Measurements from ENCODE around the gene CISD1. TPM values are rescaled to one million over a fixed set of nuclear protein-coding genes. Genes with fewer than 3 reads are reported as not detected.
"Not testable (repeated sequence)": the region's sequence is repeated elsewhere in the genome, so short reads cannot be mapped to it uniquely, and the experiment has no call there.

The CISD1 gene
- polyA plus RNA-seq: 10 to 100 TPM in 1 of 2 donors, 1 to 10 TPM in 1; 9.0 to 33.2 TPM

- no peaks in the 10 kb centered on the region for H3K9me3 ChIP-seq (ENCODE audit: control insufficient read depth in 2 of 2, insufficient read depth in 1 of 2, low read depth in 1 of 2, low read length in 1 of 2)
- H3K4me1 ChIP-seq (ENCODE audit: control insufficient read depth in 2 of 2, insufficient read depth in 2 of 2, low read length in 1 of 2): no peaks in the 10 kb centered on the region
- 0% methylated on average over 66 of the region's 66 CpGs for WGBS, 2 donors
- H3K36me3 ChIP-seq (ENCODE audit: control insufficient read depth in 2 of 2, insufficient read depth in 2 of 2, low read length in 1 of 2): no peaks in the 10 kb centered on the region
- peak within 1 kb of the TSS; percentile 71 to 94 for H3K4me3 ChIP-seq (ENCODE audit: low read depth in 1 of 2, low read length in 2 of 2)
- H3K27ac ChIP-seq (ENCODE audit: low read depth in 2 of 2, low read length in 1 of 2): peak within 1 kb of the TSS; percentile 98 to 99
- no peaks in the 10 kb centered on the region for H3K27me3 ChIP-seq (ENCODE audit: control insufficient read depth in 1 of 2, insufficient read depth in 2 of 2, low read length in 2 of 2)
Observed at GRCh38 chr10:58268946-58269781, at the start of gene CISD1. Gene CISD1 (plus strand): TSS chr10:58269162. CDS start chr10:58269274, 112 bp downstream.

- H3K27ac ChIP-seq (ENCODE audit: low read depth in 2 of 2, low read length in 1 of 2): no peak overlapping the region
- no peaks in the 10 kb centered on the region for H3K36me3 ChIP-seq (ENCODE audit: control insufficient read depth in 2 of 2, insufficient read depth in 2 of 2, low read length in 1 of 2)
- H3K27me3 ChIP-seq (ENCODE audit: control insufficient read depth in 1 of 2, insufficient read depth in 2 of 2, low read length in 2 of 2): no peaks in the 10 kb centered on the region
- no peaks in the 10 kb centered on the region for H3K4me1 ChIP-seq (ENCODE audit: control insufficient read depth in 2 of 2, insufficient read depth in 2 of 2, low read length in 1 of 2)
- H3K9me3 ChIP-seq (ENCODE audit: control insufficient read depth in 2 of 2, insufficient read depth in 1 of 2, low read depth in 1 of 2, low read length in 1 of 2): no peaks in the 10 kb centered on the region
- no peak overlapping the region for H3K4me3 ChIP-seq (ENCODE audit: low read depth in 1 of 2, low read length in 2 of 2)
Observed at GRCh38 chr10:58219875-58220274, 49.1 kb upstream of the CISD1 start.

- H3K4me3 ChIP-seq (ENCODE audit: low read depth in 1 of 2, low read length in 2 of 2): no peak overlapping the region
- no peaks in the 10 kb centered on the region for H3K9me3 ChIP-seq (ENCODE audit: control insufficient read depth in 2 of 2, insufficient read depth in 1 of 2, low read depth in 1 of 2, low read length in 1 of 2)
- 92 to 97% methylated on average over 2 of the region's 2 CpGs for WGBS, 2 donors
- no peak overlapping the region for H3K27ac ChIP-seq (ENCODE audit: low read depth in 2 of 2, low read length in 1 of 2)
- no peaks in the 10 kb centered on the region for H3K27me3 ChIP-seq (ENCODE audit: control insufficient read depth in 1 of 2, insufficient read depth in 2 of 2, low read length in 2 of 2)
- H3K36me3 ChIP-seq (ENCODE audit: control insufficient read depth in 2 of 2, insufficient read depth in 2 of 2, low read length in 1 of 2): no peaks in the 10 kb centered on the region
- no peaks in the 10 kb centered on the region for H3K4me1 ChIP-seq (ENCODE audit: control insufficient read depth in 2 of 2, insufficient read depth in 2 of 2, low read length in 1 of 2)
Observed at GRCh38 chr10:58220769-58221451, 48.1 kb upstream of the CISD1 start.

GRCh38 chr10:58225654-58226053 lies 43.3 kb upstream of the CISD1 start:
- Histone ChIP-seq H3K36me3 (ENCODE audit: control insufficient read depth in 2 of 2, insufficient read depth in 2 of 2, low read length in 1 of 2) (no peaks in the 10 kb centered on the region), H3K27me3 (ENCODE audit: control insufficient read depth in 1 of 2, insufficient read depth in 2 of 2, low read length in 2 of 2) (no peaks in the 10 kb centered on the region), H3K4me3 (ENCODE audit: low read depth in 1 of 2, low read length in 2 of 2) (no peak overlapping the region), H3K4me1 (ENCODE audit: control insufficient read depth in 2 of 2, insufficient read depth in 2 of 2, low read length in 1 of 2) (no peaks in the 10 kb centered on the region), H3K27ac (ENCODE audit: low read depth in 2 of 2, low read length in 1 of 2) (no peak overlapping the region), H3K9me3 (ENCODE audit: control insufficient read depth in 2 of 2, insufficient read depth in 1 of 2, low read depth in 1 of 2, low read length in 1 of 2) (no peaks in the 10 kb centered on the region)
- 88 to 98% methylated on average over 2 of the region's 2 CpGs for WGBS, 2 donors

GRCh38 chr10:58229856-58230255 lies 39.1 kb upstream of the CISD1 start:
- 87 to 91% methylated on average over 7 of the region's 7 CpGs for WGBS, 2 donors
- H3K4me1 ChIP-seq (ENCODE audit: control insufficient read depth in 2 of 2, insufficient read depth in 2 of 2, low read length in 1 of 2); H3K36me3 ChIP-seq (ENCODE audit: control insufficient read depth in 2 of 2, insufficient read depth in 2 of 2, low read length in 1 of 2); H3K27ac ChIP-seq (ENCODE audit: low read depth in 2 of 2, low read length in 1 of 2); H3K27me3 ChIP-seq (ENCODE audit: control insufficient read depth in 1 of 2, insufficient read depth in 2 of 2, low read length in 2 of 2); H3K9me3 ChIP-seq (ENCODE audit: control insufficient read depth in 2 of 2, insufficient read depth in 1 of 2, low read depth in 1 of 2, low read length in 1 of 2); H3K4me3 ChIP-seq (ENCODE audit: low read depth in 1 of 2, low read length in 2 of 2): not testable (repeated sequence)

- H3K36me3 ChIP-seq (ENCODE audit: control insufficient read depth in 2 of 2, insufficient read depth in 2 of 2, low read length in 1 of 2): no peaks in the 10 kb centered on the region
- no peak overlapping the region for H3K27ac ChIP-seq (ENCODE audit: low read depth in 2 of 2, low read length in 1 of 2)
- peaks cover 0 to 3% of the 10 kb centered on the region in 2 donors for H3K4me1 ChIP-seq (ENCODE audit: control insufficient read depth in 2 of 2, insufficient read depth in 2 of 2, low read length in 1 of 2)
- no peaks in the 10 kb centered on the region for H3K9me3 ChIP-seq (ENCODE audit: control insufficient read depth in 2 of 2, insufficient read depth in 1 of 2, low read depth in 1 of 2, low read length in 1 of 2)
- no peak overlapping the region for H3K4me3 ChIP-seq (ENCODE audit: low read depth in 1 of 2, low read length in 2 of 2)
- no peaks in the 10 kb centered on the region for H3K27me3 ChIP-seq (ENCODE audit: control insufficient read depth in 1 of 2, insufficient read depth in 2 of 2, low read length in 2 of 2)
- 79 to 89% methylated on average over 3 of the region's 3 CpGs for WGBS, 2 donors
Observed at GRCh38 chr10:58237014-58237834, 31.7 kb upstream of the CISD1 start.

GRCh38 chr10:58239561-58240169 lies 29.3 kb upstream of the CISD1 start:
- no peak overlapping the region for H3K27ac ChIP-seq (ENCODE audit: low read depth in 2 of 2, low read length in 1 of 2)
- WGBS, 2 donors: 63 to 64% methylated on average over 5 of the region's 5 CpGs
- no peaks in the 10 kb centered on the region for H3K27me3 ChIP-seq (ENCODE audit: control insufficient read depth in 1 of 2, insufficient read depth in 2 of 2, low read length in 2 of 2)
- peaks cover 0 to 3% of the 10 kb centered on the region in 2 donors for H3K4me1 ChIP-seq (ENCODE audit: control insufficient read depth in 2 of 2, insufficient read depth in 2 of 2, low read length in 1 of 2)
- H3K36me3 ChIP-seq (ENCODE audit: control insufficient read depth in 2 of 2, insufficient read depth in 2 of 2, low read length in 1 of 2): peaks cover 0 to 3% of the 10 kb centered on the region in 2 donors
- H3K4me3 ChIP-seq (ENCODE audit: low read depth in 1 of 2, low read length in 2 of 2): no peak overlapping the region
- no peaks in the 10 kb centered on the region for H3K9me3 ChIP-seq (ENCODE audit: control insufficient read depth in 2 of 2, insufficient read depth in 1 of 2, low read depth in 1 of 2, low read length in 1 of 2)

- Histone ChIP-seq H3K4me3 (ENCODE audit: low read depth in 1 of 2, low read length in 2 of 2) (no peak overlapping the region), H3K27me3 (ENCODE audit: control insufficient read depth in 1 of 2, insufficient read depth in 2 of 2, low read length in 2 of 2) (no peaks in the 10 kb centered on the region), H3K9me3 (ENCODE audit: control insufficient read depth in 2 of 2, insufficient read depth in 1 of 2, low read depth in 1 of 2, low read length in 1 of 2) (no peaks in the 10 kb centered on the region), H3K27ac (ENCODE audit: low read depth in 2 of 2, low read length in 1 of 2) (no peak overlapping the region), H3K36me3 (ENCODE audit: control insufficient read depth in 2 of 2, insufficient read depth in 2 of 2, low read length in 1 of 2) (peaks cover 0 to 3% of the 10 kb centered on the region in 2 donors), H3K4me1 (ENCODE audit: control insufficient read depth in 2 of 2, insufficient read depth in 2 of 2, low read length in 1 of 2) (peaks cover 0 to 3% of the 10 kb centered on the region in 2 donors)
- WGBS, 2 donors: 66 to 73% methylated on average over 4 of the region's 4 CpGs
Observed at GRCh38 chr10:58240531-58240930, 28.4 kb upstream of the CISD1 start.

GRCh38 chr10:58241346-58241745 lies 27.6 kb upstream of the CISD1 start:
- peaks cover 0 to 3% of the 10 kb centered on the region in 2 donors for H3K36me3 ChIP-seq (ENCODE audit: control insufficient read depth in 2 of 2, insufficient read depth in 2 of 2, low read length in 1 of 2)
- WGBS, 2 donors: 79 to 89% methylated on average over 3 of the region's 3 CpGs
- no peak overlapping the region for H3K4me3 ChIP-seq (ENCODE audit: low read depth in 1 of 2, low read length in 2 of 2)

More at GRCh38 chr10:58241346-58241745, 27.6 kb upstream of the CISD1 start:
- Histone ChIP-seq H3K27ac (ENCODE audit: low read depth in 2 of 2, low read length in 1 of 2) (no peak overlapping the region), H3K4me1 (ENCODE audit: control insufficient read depth in 2 of 2, insufficient read depth in 2 of 2, low read length in 1 of 2) (peaks cover 0 to 3% of the 10 kb centered on the region in 2 donors), H3K9me3 (ENCODE audit: control insufficient read depth in 2 of 2, insufficient read depth in 1 of 2, low read depth in 1 of 2, low read length in 1 of 2) (no peaks in the 10 kb centered on the region), H3K27me3 (ENCODE audit: control insufficient read depth in 1 of 2, insufficient read depth in 2 of 2, low read length in 2 of 2) (no peaks in the 10 kb centered on the region)

Measured in esophagus (tissue), 2 donors.